ENCODE measurements around the gene TMEM39B. TPM values are rescaled to one million over a fixed set of nuclear protein-coding genes. Genes with fewer than 3 reads are reported as not detected.

The TMEM39B gene
- total RNA-seq, 4 donors from 2014 or later = 3.7 to 13.2 (median 7.3) TPM

DNA sequence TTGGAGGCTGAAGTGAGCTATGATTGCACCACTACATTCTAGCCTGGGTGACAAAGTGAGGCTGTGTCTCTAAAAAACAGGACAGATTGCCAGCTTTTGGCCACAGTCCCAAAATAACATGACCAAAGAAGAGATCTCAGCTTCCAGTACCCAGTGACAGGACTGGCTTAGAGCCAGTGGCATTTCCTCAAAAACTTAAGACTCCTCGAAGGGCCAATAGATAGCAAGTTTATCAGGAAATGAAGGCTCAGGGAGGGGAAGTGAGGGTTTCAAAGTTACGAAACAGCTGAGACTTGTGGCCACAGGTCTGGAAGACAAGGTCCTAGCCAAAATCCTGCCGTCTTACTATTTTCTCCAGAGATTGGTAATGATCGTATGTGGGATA lies 6.3 kb upstream of the TMEM39B start:
- peak; percentile 43 to 80 for DNase-seq (ENCODE audit: low spot score in 2 of 2)
- H3K9me3 ChIP-seq = no peaks in the 10 kb centered on the region
- WGBS, 2 donors = 1 to 2% methylated on average over 4 of the region's 4 CpGs
- H3K27me3 ChIP-seq = no peaks in the 10 kb centered on the region
- H3K27ac ChIP-seq = peak overlapping the region in 2 of 4 donors; percentile 62 to 64
- H3K4me3 ChIP-seq = no peak overlapping the region
- H3K4me1 ChIP-seq = peaks cover 0 to 47% (median 23%) of the 10 kb centered on the region in 4 donors
- peaks cover 0 to 8% (median 0%) of the 10 kb centered on the region in 3 donors for H3K36me3 ChIP-seq
- peak; percentile 39 to 80 for TF ChIP-seq EP300 (IDR thresholded peaks at IDR 0.05)
- TF ChIP-seq POLR2A (IDR thresholded peaks at IDR 0.05) = no peak
- no peak for TF ChIP-seq CTCF (IDR thresholded peaks at IDR 0.05)

DNA sequence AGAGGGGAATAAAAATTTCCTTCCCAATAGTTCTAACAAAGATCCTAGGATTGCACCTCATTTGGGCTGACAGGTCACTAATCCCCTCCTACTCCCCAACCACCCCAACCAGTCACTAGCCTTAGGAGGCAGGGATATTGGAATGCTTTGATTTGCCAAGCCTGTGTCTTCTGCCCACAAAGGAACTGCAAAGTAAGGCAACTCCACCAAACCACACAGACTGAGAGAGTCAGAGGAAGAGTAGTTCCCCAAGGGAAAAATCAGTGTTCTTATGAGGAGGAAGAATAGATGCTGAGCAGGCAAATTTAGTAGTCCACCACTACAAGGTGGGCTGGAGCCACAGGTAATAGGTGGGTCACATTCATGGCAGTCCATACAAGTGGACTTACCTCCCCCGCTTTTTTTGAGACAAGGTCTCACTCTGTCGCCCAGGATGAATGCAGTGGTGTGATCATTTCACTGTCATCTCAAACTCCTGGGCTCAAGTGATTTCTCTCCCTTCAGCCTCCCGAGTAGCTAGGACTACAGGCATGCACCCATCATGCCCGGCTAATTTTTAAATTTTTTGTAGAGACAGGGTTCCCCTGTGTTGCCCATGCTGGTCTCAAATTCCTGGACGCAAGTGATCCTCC lies 3.7 kb upstream of the TMEM39B start:
- no peak for DNase-seq (ENCODE audit: low spot score in 2 of 2)
- H3K27me3 ChIP-seq = no peaks in the 10 kb centered on the region
- peaks cover 0 to 6% (median 0%) of the 10 kb centered on the region in 3 donors for H3K36me3 ChIP-seq
- TF ChIP-seq EP300 (IDR thresholded peaks at IDR 0.05) (no peak), POLR2A (IDR thresholded peaks at IDR 0.05) (no peak), CTCF (IDR thresholded peaks at IDR 0.05) (no peak)
- no peak overlapping the region for H3K27ac ChIP-seq
- H3K4me3 ChIP-seq = no peak overlapping the region
- 75 to 77% methylated on average over 5 of the region's 5 CpGs for WGBS, 2 donors
- H3K4me1 ChIP-seq = peaks cover 0 to 45% (median 19%) of the 10 kb centered on the region in 4 donors
- no peaks in the 10 kb centered on the region for H3K9me3 ChIP-seq

DNA sequence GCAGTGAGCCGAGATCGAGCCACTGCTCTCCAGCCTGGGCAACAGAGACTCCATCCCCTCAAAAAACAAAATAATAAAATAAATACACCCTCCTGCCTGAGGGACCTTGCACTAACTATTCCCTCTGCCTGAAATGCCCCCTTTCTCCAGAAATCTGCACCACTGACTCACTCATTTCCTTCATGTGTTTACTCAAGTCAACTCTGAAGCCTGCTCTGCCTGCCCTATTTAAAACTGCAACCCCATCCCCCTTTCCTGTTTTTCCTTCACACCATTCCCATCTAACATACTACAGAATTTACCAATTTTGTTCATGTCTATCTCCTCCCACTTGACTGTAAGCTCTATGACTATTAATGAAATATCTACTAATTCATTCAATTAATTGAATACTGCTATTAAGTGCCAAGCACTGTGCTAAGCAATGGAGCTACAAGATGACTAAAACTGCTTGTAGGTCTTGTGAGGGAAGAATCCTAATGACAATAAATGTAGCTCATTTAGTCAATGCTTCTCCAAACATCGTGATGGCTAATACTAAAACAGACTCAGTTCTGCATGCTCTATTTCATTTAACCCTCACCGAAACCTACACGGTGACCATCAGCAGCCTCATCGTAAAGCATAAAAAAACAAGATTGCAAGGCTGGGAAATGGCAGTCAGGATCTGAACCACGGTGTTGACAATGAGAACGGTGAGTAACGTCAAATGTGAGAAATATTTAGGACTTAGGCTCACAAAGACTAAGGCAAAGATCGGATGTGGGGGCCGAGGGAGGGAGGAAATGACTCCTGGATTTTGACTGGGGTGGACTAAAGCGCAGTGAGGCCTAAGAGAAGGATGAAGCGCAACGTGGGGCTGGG lies 749 bp upstream of the TMEM39B start:
- Histone ChIP-seq H3K36me3 (peaks cover 0 to 21% (median 5%) of the 10 kb centered on the region in 3 donors), H3K27ac (peak overlapping the region; percentile 83 to 93 (median 88)), H3K4me3 (peak overlapping the region; percentile 63 to 87 (median 71)), H3K4me1 (peaks cover 0 to 40% (median 11%) of the 10 kb centered on the region in 4 donors), H3K9me3 (no peaks in the 10 kb centered on the region), H3K27me3 (no peaks in the 10 kb centered on the region)
- TF ChIP-seq POLR2A (IDR thresholded peaks at IDR 0.05) (no peak), EP300 (IDR thresholded peaks at IDR 0.05) (no peak), CTCF (IDR thresholded peaks at IDR 0.05) (no peak)
- no peak for DNase-seq (ENCODE audit: low spot score in 2 of 2)
- 13 to 15% methylated on average over 14 of the region's 14 CpGs for WGBS, 2 donors

DNA sequence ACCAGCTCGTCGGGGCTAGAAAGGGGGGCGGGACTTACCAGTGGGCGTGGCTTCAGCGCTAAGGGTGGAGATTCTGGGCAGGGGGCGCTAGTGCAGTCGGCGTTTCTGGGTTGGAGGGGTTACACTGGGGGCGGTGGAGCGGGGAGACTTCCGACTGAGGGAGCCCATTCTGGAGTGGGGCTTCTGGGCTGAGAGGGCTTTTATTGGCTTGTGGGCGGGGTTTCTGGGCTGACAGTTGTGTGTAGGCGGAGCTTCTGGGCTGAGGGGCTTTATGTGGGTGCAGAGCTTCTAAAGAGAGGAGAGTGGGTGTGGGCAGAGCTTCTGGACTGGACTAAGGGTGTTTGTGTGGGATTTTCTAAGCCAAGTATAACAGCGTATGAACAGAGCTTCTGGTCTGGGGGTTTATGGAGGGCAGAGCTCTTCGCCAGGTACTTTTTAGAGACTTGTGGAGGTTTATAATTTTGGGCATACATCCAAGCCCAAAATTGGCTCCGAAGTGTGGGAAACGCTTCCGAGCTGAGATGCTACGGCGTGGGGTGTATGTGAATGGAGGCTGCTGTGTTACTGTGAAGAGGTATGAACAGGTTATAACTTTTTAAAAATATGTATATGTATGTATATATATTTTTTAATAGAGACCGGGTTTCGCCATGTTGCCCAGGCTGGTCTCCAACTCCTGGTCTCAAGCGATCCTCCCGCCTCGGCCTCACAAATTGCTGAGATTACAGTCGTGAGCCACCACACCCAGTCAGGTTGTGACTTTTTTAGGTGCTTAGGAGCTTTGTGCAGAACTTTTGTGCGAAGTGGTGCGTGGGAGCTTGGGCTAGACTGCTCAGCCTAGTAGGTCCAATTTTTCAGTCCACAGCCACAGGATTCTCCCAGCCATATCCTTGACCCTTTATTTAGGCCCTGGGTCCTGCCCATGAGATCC lies 825 bp downstream of the TMEM39B start:
- peak overlapping the region; percentile 83 to 93 (median 88) for H3K27ac ChIP-seq
- peaks cover 0 to 37% (median 14%) of the 10 kb centered on the region in 3 donors for H3K36me3 ChIP-seq
- 27 to 30% methylated on average over 24 to 28 of the region's 28 CpGs for WGBS, 2 donors
- TF ChIP-seq POLR2A (IDR thresholded peaks at IDR 0.05) (no peak), EP300 (IDR thresholded peaks at IDR 0.05) (no peak), CTCF (IDR thresholded peaks at IDR 0.05) (peak in 1 of 5 experiments; percentile 23)
- peaks cover 0 to 30% (median 6%) of the 10 kb centered on the region in 4 donors for H3K4me1 ChIP-seq
- H3K9me3 ChIP-seq = no peaks in the 10 kb centered on the region
- DNase-seq (ENCODE audit: low spot score in 2 of 2) = no peak
- H3K4me3 ChIP-seq = peak overlapping the region; percentile 63 to 87 (median 71)
- no peaks in the 10 kb centered on the region for H3K27me3 ChIP-seq
